Fibroblast of mammary gland (primary cell): ENCODE results near the gene GEMIN7.

ENCODE experiments used
- DNase-seq: peaks from one replicate; pipeline ENCODE4 v3.0.0-alpha.2; 2010; ENCODE audit warnings: low read depth
- H3K4me3 ChIP-seq: 2 replicates; pipeline ENCODE4 v1.5.1; 2011; ENCODE audit warnings: low read depth, mild to moderate bottlenecking, low read length, moderate library complexity; ENCODE audit not compliant: control insufficient read depth
- CTCF ChIP-seq: conservative IDR thresholded peaks from 2 replicates; pipeline ENCODE4 v1.5.1; 2011; ENCODE audit warnings: low read depth, low read length, inconsistent platforms; ENCODE audit not compliant: control insufficient read depth, insufficient read depth

GEMIN7 gene

GRCh38 chr19:45128806-45129205 lies 49.7 kb downstream of the GEMIN7 start:
- no peak overlapping the region for H3K4me3 ChIP-seq
- no peak for DNase-seq
- no peak for TF ChIP-seq CTCF

- TF ChIP-seq CTCF: no peak
- no peak for DNase-seq
- H3K4me3 ChIP-seq: no peak overlapping the region
Measured at GRCh38 chr19:45130236-45130635, 51.2 kb downstream of the GEMIN7 start.

GRCh38 chr19:45130888-45131615 lies 52.0 kb downstream of the GEMIN7 start:
- no peak for TF ChIP-seq CTCF
- H3K4me3 ChIP-seq: no peak overlapping the region
- DNase-seq: no peak

- H3K4me3 ChIP-seq: no peak overlapping the region
Measured at GRCh38 chr19:45133661-45134060, 54.6 kb downstream of the GEMIN7 start.

GRCh38 chr19:45135176-45135885 lies 56.3 kb downstream of the GEMIN7 start:
- no peak for DNase-seq
- no peak overlapping the region for H3K4me3 ChIP-seq
- no peak for TF ChIP-seq CTCF

More at GRCh38 chr19:45133661-45134060, 54.6 kb downstream of the GEMIN7 start:
- no peak for DNase-seq
- no peak for TF ChIP-seq CTCF

GRCh38 chr19:45136507-45137178 lies 57.6 kb downstream of the GEMIN7 start:
- no peak for DNase-seq
- TF ChIP-seq CTCF: no peak
- no peak overlapping the region for H3K4me3 ChIP-seq
